Measurements from ENCODE around the gene DMD.
"Not testable (repeated sequence)": the region's sequence is repeated elsewhere in the genome, so short reads cannot be mapped to it uniquely, and the experiment has no call there.

Gene DMD

DNA sequence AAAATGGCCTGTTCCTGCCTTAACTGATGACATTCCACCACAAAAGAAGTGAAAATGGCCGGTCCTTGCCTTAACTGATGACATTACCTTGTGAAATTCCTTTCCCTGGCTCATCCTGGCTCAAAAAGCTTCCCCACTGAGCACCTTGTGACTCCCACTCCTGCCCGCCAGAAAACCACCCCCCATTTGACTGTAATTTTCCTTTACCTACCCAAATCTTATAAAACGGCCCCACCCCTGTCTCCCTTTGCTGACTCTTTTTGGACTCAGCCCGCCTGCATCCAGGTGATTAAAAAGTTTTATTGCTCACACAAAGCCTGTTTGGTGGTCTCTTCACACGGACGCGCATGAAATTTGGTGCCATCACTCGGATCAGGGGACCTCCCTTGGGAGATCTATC, 1833.5 kb downstream of the DMD start:
- not testable (repeated sequence) for H3K36me3 ChIP-seq (ENCODE audit: insufficient read depth, low read length); H3K79me2 ChIP-seq (ENCODE audit: control insufficient read depth, insufficient read depth, low read length, unreplicated experiment); H3K4me1 ChIP-seq (ENCODE audit: control insufficient read depth, insufficient read depth, low read length, unreplicated experiment); H2AFZ ChIP-seq (ENCODE audit: low read length, unreplicated experiment); H3K27ac ChIP-seq (ENCODE audit: low read depth, low read length); H3K4me3 ChIP-seq (ENCODE audit: low read depth, low read length); H3K27me3 ChIP-seq (ENCODE audit: insufficient read depth, low read length)

DNA sequence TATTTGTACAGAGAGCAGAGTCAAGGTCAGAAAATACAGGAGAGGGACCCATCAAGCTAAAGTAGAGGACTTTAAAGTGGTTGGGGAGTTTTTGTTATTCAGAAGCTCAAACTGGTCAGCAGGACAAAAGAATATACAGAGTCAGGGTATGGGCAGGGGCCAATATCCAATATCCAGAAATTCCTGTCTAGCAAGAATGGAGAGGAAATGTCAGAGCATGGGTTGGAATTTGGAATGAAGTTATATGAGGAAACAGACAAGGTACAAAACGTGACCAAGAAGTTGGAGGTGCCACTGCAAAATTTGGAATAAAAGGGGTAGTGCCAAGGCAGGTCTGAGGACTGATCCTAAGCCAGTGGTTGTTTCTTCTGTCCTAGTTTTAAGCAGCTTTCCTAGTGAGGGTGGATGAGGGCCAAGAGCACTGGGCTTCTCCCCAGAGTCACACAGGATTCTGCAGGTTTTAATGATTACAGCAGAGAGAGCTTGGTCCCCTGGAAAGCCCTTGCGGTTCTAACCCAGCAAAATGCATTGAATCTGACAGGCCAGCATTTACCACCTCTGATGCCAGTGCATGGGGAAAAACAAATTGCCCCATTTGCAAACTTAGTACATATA, 1834.8 kb downstream of the DMD start:
- Histone ChIP-seq H2AFZ (ENCODE audit: low read length, unreplicated experiment) (no peak overlapping the region), H3K4me1 (ENCODE audit: control insufficient read depth, insufficient read depth, low read length, unreplicated experiment) (no peaks in the 10 kb centered on the region), H3K27me3 (ENCODE audit: insufficient read depth, low read length) (no peaks in the 10 kb centered on the region), H3K4me3 (ENCODE audit: low read depth, low read length) (no peak overlapping the region), H3K79me2 (ENCODE audit: control insufficient read depth, insufficient read depth, low read length, unreplicated experiment) (no peaks in the 10 kb centered on the region), H3K27ac (ENCODE audit: low read depth, low read length) (no peak overlapping the region), H3K36me3 (ENCODE audit: insufficient read depth, low read length) (no peaks in the 10 kb centered on the region)

DNA sequence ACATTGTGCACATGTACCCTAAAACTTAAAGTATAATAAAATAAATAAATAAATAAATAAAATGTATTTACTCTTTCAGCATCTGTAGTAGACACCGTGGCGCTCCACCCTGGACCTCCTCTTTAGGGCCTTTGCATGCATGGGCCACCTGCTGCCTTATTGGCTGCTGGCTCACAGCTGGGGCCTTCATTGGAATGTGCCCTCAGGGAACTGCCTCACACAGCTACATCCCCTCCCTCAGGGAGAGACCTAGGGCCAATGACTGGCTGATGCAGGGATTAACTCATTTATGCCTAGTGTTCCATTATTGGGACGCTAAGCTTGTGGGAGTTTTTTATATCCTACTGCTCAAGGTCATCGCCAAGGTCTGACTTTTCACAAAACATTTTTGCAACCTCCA, 1836.6 kb downstream of the DMD start:
- Histone ChIP-seq H3K4me1 (ENCODE audit: control insufficient read depth, insufficient read depth, low read length, unreplicated experiment) (no peaks in the 10 kb centered on the region), H3K27ac (ENCODE audit: low read depth, low read length) (no peak overlapping the region), H3K27me3 (ENCODE audit: insufficient read depth, low read length) (no peaks in the 10 kb centered on the region), H3K4me3 (ENCODE audit: low read depth, low read length) (no peak overlapping the region), H3K36me3 (ENCODE audit: insufficient read depth, low read length) (no peaks in the 10 kb centered on the region), H3K79me2 (ENCODE audit: control insufficient read depth, insufficient read depth, low read length, unreplicated experiment) (no peaks in the 10 kb centered on the region), H2AFZ (ENCODE audit: low read length, unreplicated experiment) (no peak overlapping the region)

DNA sequence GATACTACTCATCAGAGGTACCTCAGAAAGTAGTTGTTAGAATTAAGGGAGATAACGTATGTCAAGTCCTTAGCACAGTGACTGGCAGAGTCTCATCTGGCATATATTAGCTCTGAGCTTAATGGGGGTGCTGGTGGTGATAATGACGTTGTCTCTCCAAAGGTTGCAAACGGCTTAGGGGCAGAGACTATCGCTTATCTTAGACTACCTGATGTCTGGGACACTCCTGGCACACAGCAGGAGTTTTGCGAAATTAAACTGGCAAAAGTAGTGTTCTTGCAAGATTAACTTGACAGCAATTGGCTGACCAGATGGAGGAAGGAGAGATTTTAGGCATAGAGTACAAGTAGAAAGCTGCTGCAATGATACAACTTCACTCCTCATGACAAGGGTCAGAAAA, 1839.4 kb downstream of the DMD start:
- Histone ChIP-seq H3K36me3 (ENCODE audit: insufficient read depth, low read length) (no peaks in the 10 kb centered on the region), H2AFZ (ENCODE audit: low read length, unreplicated experiment) (no peak overlapping the region), H3K4me1 (ENCODE audit: control insufficient read depth, insufficient read depth, low read length, unreplicated experiment) (no peaks in the 10 kb centered on the region), H3K27ac (ENCODE audit: low read depth, low read length) (no peak overlapping the region), H3K79me2 (ENCODE audit: control insufficient read depth, insufficient read depth, low read length, unreplicated experiment) (no peaks in the 10 kb centered on the region), H3K4me3 (ENCODE audit: low read depth, low read length) (no peak overlapping the region), H3K27me3 (ENCODE audit: insufficient read depth, low read length) (no peaks in the 10 kb centered on the region)

DNA sequence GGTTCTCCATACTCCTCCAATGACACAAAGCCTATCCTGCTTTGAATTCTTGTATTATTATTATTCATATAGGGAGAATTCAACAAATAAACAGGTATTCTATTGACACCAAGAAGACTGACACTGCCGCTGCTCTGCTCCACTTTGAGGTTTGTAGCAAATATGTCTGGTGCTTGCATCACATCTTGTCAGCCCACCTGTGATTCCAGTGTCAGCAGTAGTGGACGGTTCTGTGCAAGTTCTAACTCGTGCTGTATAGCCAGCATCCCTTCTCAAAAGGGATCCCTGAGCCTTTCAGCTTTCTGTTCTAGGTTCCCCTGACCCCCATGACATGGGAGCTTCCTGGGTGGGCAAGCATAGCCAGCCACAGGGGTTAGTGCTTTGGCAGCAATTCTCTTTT, 1843.5 kb downstream of the DMD start:
- no peak overlapping the region for H2AFZ ChIP-seq (ENCODE audit: low read length, unreplicated experiment)
- H3K27me3 ChIP-seq (ENCODE audit: insufficient read depth, low read length), result no peaks in the 10 kb centered on the region
- H3K36me3 ChIP-seq (ENCODE audit: insufficient read depth, low read length), result no peaks in the 10 kb centered on the region

DNA sequence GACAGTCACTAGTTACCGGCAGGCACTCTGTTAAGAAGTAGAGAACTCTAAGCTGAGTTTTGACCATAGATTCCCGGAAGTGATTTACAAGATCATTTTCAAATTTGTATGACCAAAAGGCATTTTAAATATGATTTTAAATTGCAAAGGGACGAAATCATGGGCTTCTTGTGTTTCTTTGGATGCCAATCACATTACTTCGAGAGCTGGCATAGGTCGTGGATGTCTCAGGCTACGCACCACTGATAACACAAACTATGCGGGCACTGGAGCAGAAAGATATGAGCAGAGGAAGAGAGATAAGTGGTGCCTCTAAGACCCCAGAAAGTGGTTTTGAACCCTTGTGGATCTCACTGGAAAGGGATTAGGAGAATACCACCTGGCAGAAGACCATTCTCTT, 1845.3 kb downstream of the DMD start:
- no peak overlapping the region for H3K27ac ChIP-seq (ENCODE audit: low read depth, low read length)
- H3K36me3 ChIP-seq (ENCODE audit: insufficient read depth, low read length), result no peaks in the 10 kb centered on the region

More for the DNA sequence above, 1843.5 kb downstream of the DMD start:
- H3K79me2 ChIP-seq (ENCODE audit: control insufficient read depth, insufficient read depth, low read length, unreplicated experiment), result no peaks in the 10 kb centered on the region
- no peak overlapping the region for H3K4me3 ChIP-seq (ENCODE audit: low read depth, low read length)
- no peaks in the 10 kb centered on the region for H3K4me1 ChIP-seq (ENCODE audit: control insufficient read depth, insufficient read depth, low read length, unreplicated experiment)
- H3K27ac ChIP-seq (ENCODE audit: low read depth, low read length), result no peak overlapping the region

DNA sequence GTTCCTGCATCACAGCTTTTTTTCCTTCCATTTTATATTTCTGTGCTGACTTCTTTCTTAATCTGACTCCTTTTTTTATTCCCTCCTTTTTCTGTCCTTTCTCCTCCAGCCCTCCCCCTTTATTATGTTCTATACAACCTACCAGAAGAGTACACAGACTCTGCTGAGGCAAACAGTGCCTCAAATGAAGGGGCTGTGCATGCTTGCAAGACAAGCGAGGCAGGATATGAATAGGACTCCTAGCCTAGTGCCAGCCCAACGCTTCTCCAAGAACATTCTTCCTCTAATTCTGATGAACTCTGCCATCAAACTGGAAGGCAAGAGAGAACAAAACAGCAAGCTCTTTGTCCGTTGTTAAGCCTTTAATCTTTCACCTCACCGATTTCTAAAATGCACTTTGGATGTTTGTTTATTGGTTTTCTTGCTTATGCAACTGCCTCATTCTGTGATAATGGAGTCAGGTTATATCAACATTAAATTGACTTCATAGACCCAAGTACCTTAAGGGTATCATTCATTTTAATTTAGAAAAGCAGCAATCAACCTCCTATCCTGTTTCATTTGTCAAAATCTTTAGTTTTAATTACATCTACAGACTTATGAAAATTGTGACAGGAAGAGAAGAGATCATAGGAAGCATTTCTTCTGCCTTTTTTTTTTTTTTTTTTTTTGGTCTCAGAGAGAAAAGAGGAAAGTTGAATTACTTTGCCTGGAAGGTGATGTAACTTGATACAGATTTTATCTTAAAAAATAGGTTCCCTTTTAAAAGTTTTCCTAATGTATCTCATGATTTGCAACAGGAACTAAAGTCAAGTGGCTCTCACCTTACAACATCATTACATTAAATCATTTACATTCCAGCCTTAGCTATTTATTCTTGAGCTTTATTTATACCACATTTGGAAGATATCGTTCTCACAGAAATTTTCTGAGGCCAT, 1854.8 kb downstream of the DMD start:
- no peak overlapping the region for H3K4me3 ChIP-seq (ENCODE audit: low read depth, low read length)
- no peaks in the 10 kb centered on the region for H3K36me3 ChIP-seq (ENCODE audit: insufficient read depth, low read length)
- H3K27me3 ChIP-seq (ENCODE audit: insufficient read depth, low read length), result no peaks in the 10 kb centered on the region
- peaks cover 10% of the 10 kb centered on the region for H3K4me1 ChIP-seq (ENCODE audit: control insufficient read depth, insufficient read depth, low read length, unreplicated experiment)
- H3K79me2 ChIP-seq (ENCODE audit: control insufficient read depth, insufficient read depth, low read length, unreplicated experiment), result no peaks in the 10 kb centered on the region
- H2AFZ ChIP-seq (ENCODE audit: low read length, unreplicated experiment), result no peak overlapping the region
- no peak overlapping the region for H3K27ac ChIP-seq (ENCODE audit: low read depth, low read length)

More for the DNA sequence above, 1845.3 kb downstream of the DMD start:
- H3K27me3 ChIP-seq (ENCODE audit: insufficient read depth, low read length), result no peaks in the 10 kb centered on the region
- no peaks in the 10 kb centered on the region for H3K79me2 ChIP-seq (ENCODE audit: control insufficient read depth, insufficient read depth, low read length, unreplicated experiment)
- no peak overlapping the region for H3K4me3 ChIP-seq (ENCODE audit: low read depth, low read length)
- H2AFZ ChIP-seq (ENCODE audit: low read length, unreplicated experiment), result no peak overlapping the region
- no peaks in the 10 kb centered on the region for H3K4me1 ChIP-seq (ENCODE audit: control insufficient read depth, insufficient read depth, low read length, unreplicated experiment)

DNA sequence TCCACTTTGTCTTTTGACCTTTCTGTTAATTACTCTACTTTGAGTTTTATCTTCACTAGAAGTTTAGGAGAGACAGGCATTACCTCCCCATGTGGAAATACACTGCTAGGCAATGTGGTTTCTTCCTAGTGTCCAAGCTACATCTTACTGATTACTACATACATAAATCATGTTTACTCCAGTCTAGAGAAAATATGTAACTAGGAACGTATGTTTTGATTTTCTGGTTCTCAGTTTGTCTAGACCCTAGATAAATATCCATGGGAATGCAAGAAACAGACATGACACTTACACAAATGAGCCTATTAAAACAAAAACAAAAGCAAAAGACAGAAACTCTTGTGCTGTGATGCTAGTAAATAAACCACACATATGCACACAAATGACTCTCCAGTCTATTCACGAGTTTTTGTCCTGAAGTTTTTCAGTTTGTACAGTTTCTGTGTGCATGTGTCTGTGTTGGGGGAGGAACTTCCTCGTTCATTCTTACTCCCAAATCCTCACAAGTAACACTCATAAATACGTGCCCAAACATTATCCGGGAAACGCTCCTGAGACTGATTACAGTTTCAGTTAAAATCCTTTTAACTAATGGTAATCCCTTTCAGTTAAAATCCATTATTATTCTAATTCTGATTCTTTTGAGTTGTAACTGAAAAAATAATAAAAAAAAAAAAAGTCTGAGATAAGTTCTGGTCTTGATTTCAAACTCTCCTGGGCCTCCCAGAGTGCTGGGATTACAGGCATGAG, 1856.0 kb downstream of the DMD start:
- Histone ChIP-seq H3K4me1 (ENCODE audit: control insufficient read depth, insufficient read depth, low read length, unreplicated experiment) (peaks cover 10% of the 10 kb centered on the region), H3K36me3 (ENCODE audit: insufficient read depth, low read length) (no peaks in the 10 kb centered on the region), H3K27me3 (ENCODE audit: insufficient read depth, low read length) (no peaks in the 10 kb centered on the region)

DNA sequence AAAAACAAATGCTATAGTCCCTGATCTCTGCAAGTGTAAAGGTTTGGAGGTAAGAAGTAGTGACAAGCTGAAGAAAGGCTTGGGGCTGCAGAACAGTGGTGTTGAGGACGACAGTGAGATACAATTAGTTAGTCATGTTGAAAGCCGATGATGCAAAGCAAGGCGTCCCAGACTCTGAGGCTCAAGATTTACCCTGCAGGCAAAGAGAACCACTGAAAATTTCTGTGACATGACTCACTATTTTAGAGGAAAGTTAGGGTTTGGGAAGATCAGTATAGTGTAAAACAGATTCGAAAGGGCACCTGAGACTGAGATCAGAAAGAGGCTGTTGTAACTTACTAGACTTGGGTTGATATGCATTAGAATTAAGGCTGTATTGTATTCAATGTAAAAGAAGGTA, 1858.3 kb downstream of the DMD start:
- H3K4me3 ChIP-seq (ENCODE audit: low read depth, low read length), result no peak overlapping the region
- H3K4me1 ChIP-seq (ENCODE audit: control insufficient read depth, insufficient read depth, low read length, unreplicated experiment), result peaks cover 10% of the 10 kb centered on the region
- H3K27me3 ChIP-seq (ENCODE audit: insufficient read depth, low read length), result no peaks in the 10 kb centered on the region
- H3K27ac ChIP-seq (ENCODE audit: low read depth, low read length), result no peak overlapping the region
- H3K36me3 ChIP-seq (ENCODE audit: insufficient read depth, low read length), result no peaks in the 10 kb centered on the region
- no peak overlapping the region for H2AFZ ChIP-seq (ENCODE audit: low read length, unreplicated experiment)
- no peaks in the 10 kb centered on the region for H3K79me2 ChIP-seq (ENCODE audit: control insufficient read depth, insufficient read depth, low read length, unreplicated experiment)

More for the DNA sequence above, 1856.0 kb downstream of the DMD start:
- no peaks in the 10 kb centered on the region for H3K79me2 ChIP-seq (ENCODE audit: control insufficient read depth, insufficient read depth, low read length, unreplicated experiment)
- no peak overlapping the region for H3K27ac ChIP-seq (ENCODE audit: low read depth, low read length)
- no peak overlapping the region for H3K4me3 ChIP-seq (ENCODE audit: low read depth, low read length)
- no peak overlapping the region for H2AFZ ChIP-seq (ENCODE audit: low read length, unreplicated experiment)

DNA sequence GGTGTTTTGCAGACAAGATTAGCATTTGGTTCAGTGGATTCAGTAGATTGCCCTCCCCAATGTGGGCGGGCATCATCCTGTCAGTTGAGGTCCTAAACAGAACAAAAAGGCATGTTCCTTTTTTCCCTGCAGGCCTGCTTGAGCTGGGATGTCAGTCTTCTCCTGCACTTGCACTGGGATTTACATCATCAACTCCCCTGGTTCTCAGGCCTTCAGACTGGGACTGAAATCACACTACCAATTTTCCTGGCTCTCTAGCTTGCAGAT, 1860.6 kb downstream of the DMD start:
- H3K4me1 ChIP-seq (ENCODE audit: control insufficient read depth, insufficient read depth, low read length, unreplicated experiment), result peaks cover 10% of the 10 kb centered on the region
- H3K27me3 ChIP-seq (ENCODE audit: insufficient read depth, low read length), result no peaks in the 10 kb centered on the region
- H3K36me3 ChIP-seq (ENCODE audit: insufficient read depth, low read length), result no peaks in the 10 kb centered on the region
- no peak overlapping the region for H3K27ac ChIP-seq (ENCODE audit: low read depth, low read length)
- H3K79me2 ChIP-seq (ENCODE audit: control insufficient read depth, insufficient read depth, low read length, unreplicated experiment), result no peaks in the 10 kb centered on the region
- H2AFZ ChIP-seq (ENCODE audit: low read length, unreplicated experiment), result no peak overlapping the region
- no peak overlapping the region for H3K4me3 ChIP-seq (ENCODE audit: low read depth, low read length)
